Measurements from ENCODE around the gene SERPINA10.
"Not testable (repeated sequence)": the region's sequence is repeated elsewhere in the genome, so short reads cannot be mapped to it uniquely, and the experiment has no call there.

DNA sequence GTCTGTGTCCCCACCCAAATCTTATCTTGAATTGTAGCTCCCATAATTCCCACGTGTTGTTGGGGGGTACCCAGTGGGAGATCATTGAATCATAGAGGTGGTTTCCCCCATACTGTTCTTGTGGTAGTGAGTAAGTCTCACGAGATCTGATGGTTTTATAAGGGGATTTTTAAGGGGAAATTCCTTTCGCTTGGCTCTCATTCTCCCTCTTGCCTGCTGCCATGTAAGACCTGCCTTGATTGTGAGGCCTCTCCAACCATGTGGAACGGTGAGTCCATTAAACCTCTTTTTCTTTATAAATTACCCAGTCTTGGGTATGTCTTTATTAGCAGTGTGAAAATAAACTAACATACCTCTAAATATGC lies 3.1 kb upstream of the SERPINA10 start:
- TF ChIP-seq, protein P1, sequence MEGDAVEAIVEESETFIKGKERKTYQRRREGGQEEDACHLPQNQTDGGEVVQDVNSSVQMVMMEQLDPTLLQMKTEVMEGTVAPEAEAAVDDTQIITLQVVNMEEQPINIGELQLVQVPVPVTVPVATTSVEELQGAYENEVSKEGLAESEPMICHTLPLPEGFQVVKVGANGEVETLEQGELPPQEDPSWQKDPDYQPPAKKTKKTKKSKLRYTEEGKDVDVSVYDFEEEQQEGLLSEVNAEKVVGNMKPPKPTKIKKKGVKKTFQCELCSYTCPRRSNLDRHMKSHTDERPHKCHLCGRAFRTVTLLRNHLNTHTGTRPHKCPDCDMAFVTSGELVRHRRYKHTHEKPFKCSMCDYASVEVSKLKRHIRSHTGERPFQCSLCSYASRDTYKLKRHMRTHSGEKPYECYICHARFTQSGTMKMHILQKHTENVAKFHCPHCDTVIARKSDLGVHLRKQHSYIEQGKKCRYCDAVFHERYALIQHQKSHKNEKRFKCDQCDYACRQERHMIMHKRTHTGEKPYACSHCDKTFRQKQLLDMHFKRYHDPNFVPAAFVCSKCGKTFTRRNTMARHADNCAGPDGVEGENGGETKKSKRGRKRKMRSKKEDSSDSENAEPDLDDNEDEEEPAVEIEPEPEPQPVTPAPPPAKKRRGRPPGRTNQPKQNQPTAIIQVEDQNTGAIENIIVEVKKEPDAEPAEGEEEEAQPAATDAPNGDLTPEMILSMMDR (IDR thresholded peaks at IDR 0.05), result not testable (repeated sequence)
- not testable (repeated sequence) for TF ChIP-seq ZFX (IDR thresholded peaks at IDR 0.05; ENCODE audit: borderline replicate concordance)
